Gastroesophageal sphincter (tissue), 3 donors: Measurements from ENCODE around the gene MEOX1.

Source experiments
- POLR2A ChIP-seq, 2 donors: fragments of 450-650 bp; IDR thresholded peaks; one replicate each; pipeline ENCODE4 v1.6.1; 2017; ENCODE audit warnings: antibody characterized with exemption in 2 of 2, mild to moderate bottlenecking in 2 of 2, moderate library complexity in 1 of 2
- POLR2AphosphoS5 ChIP-seq: sonication (generic); formaldehyde crosslinking; IDR thresholded peaks from one replicate; pipeline ENCODE4 v1.6.1; 2017; ENCODE audit warnings: antibody characterized with exemption
- TF ChIP-seq, protein P1 (sequence below), 4 experiments: fragments of 200-600 bp in 2 of 4; fragments of 450-650 bp in 2 of 4; sonication (generic) in 1 of 4; IDR thresholded peaks; one replicate each; pipeline ENCODE4 v1.5.1; 2017 to 2019; ENCODE audit warnings: antibody characterized with exemption in 4 of 4, mild to moderate bottlenecking in 2 of 4, moderate library complexity in 2 of 4

DNA sequence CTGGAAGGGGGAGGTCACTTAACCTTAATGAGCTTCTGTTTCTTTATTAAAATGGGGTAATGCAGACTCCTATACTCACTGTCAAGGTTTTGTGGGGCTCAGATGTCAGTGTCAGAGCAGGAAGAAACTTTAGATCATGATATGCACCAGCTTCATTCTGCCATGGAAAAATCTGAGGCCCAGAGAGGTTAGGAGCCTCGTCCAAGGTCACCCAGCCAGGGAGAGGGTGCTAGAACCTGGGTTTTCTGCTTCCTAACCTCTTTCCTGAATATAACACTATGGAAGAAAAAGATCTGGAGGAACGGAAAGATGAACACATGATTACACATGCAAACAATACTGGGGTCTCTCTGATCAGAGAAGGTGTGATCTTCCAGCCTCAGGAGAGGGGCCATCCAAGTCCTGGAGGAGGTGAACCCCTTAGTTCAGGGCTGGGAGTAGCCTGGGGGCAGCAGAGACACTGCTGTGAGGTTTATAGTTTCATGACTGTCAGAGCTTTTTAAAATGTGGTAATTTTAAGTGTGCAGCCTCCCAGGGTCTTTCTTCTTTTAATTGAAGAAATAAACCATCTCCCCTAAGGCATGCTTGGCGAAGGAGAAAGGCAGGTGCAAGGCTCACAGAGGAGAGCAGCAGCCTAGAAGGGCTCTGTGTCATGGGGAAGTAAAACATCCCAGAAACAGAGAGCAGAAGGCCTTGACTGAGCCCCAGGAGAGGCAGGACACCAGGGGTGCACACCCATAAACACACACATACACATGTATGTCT is 10.2 kb upstream of the MEOX1 start:
- no peak for TF ChIP-seq POLR2A (IDR thresholded peaks at IDR 0.05)
- TF ChIP-seq, protein P1, sequence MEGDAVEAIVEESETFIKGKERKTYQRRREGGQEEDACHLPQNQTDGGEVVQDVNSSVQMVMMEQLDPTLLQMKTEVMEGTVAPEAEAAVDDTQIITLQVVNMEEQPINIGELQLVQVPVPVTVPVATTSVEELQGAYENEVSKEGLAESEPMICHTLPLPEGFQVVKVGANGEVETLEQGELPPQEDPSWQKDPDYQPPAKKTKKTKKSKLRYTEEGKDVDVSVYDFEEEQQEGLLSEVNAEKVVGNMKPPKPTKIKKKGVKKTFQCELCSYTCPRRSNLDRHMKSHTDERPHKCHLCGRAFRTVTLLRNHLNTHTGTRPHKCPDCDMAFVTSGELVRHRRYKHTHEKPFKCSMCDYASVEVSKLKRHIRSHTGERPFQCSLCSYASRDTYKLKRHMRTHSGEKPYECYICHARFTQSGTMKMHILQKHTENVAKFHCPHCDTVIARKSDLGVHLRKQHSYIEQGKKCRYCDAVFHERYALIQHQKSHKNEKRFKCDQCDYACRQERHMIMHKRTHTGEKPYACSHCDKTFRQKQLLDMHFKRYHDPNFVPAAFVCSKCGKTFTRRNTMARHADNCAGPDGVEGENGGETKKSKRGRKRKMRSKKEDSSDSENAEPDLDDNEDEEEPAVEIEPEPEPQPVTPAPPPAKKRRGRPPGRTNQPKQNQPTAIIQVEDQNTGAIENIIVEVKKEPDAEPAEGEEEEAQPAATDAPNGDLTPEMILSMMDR (IDR thresholded peaks at IDR 0.05), result no peak
- TF ChIP-seq POLR2AphosphoS5, result no peak
